Measurements from ENCODE around the gene TBCA.

TBCA gene

GRCh38 chr5:77775790-77776553 is at the start of gene TBCA:
Gene TBCA, minus strand, starts transcription at chr5:77776339. Its CDS starts 82 bp downstream, at chr5:77776257.
- DNase-seq (ENCODE audit: low spot score) = peak; percentile 90
- no peak for TF ChIP-seq CTCF (conservative IDR thresholded peaks at IDR 0.05; ENCODE audit: low read depth)
- peak within 1 kb of the TSS; percentile 87 for H3K27ac ChIP-seq
- ChIA-PET POLR2A (ENCODE audit: low non-redundant PET) (no interaction called here), CTCF (interaction anchor here (0.7 to 0.9 kb wide), 2 partner anchors 49 to 170 kb away, joined by 3 read pairs; no protein-coding TSS in a partner anchor)

GRCh38 chr5:77824981-77825380 is 48.8 kb upstream of the TBCA start:
- H3K27ac ChIP-seq = no peak overlapping the region
- no peak for DNase-seq (ENCODE audit: low spot score)
- no peak for TF ChIP-seq CTCF (conservative IDR thresholded peaks at IDR 0.05; ENCODE audit: low read depth)
- POLR2A ChIA-PET (ENCODE audit: low non-redundant PET) = no interaction called here
- CTCF ChIA-PET = interaction anchor here (0.6 kb wide), 1 partner anchor 49 kb away, joined by 3 read pairs; no protein-coding TSS in a partner anchor

GRCh38 chr5:77816686-77817085 is 40.5 kb upstream of the TBCA start:
- ChIA-PET POLR2A (ENCODE audit: low non-redundant PET) (interaction anchor here (0.6 kb wide), 1 partner anchor 111 kb away, joined by 3 read pairs; no protein-coding TSS in a partner anchor), CTCF (no interaction called here)
- peak; percentile 22 for DNase-seq (ENCODE audit: low spot score)
- H3K27ac ChIP-seq = no peak overlapping the region
- TF ChIP-seq CTCF (conservative IDR thresholded peaks at IDR 0.05; ENCODE audit: low read depth) = no peak

GRCh38 chr5:77812926-77813589 is 36.9 kb upstream of the TBCA start:
- TF ChIP-seq CTCF (conservative IDR thresholded peaks at IDR 0.05; ENCODE audit: low read depth) = no peak
- H3K27ac ChIP-seq = no peak overlapping the region
- DNase-seq (ENCODE audit: low spot score) = no peak
- POLR2A ChIA-PET (ENCODE audit: low non-redundant PET) = no interaction called here
- CTCF ChIA-PET = interaction anchor here (0.6 kb wide), 2 partner anchors 109 to 273 kb away, joined by 6 to 8 read pairs; no protein-coding TSS in a partner anchor

GRCh38 chr5:77806213-77806843 is 30.2 kb upstream of the TBCA start:
- POLR2A ChIA-PET (ENCODE audit: low non-redundant PET) = no interaction called here
- no peak for DNase-seq (ENCODE audit: low spot score)
- H3K27ac ChIP-seq = no peak overlapping the region
- CTCF ChIA-PET = interaction anchor here (0.6 to 0.7 kb wide), 3 partner anchors 22 to 1920 kb away, joined by 4 to 7 read pairs (median 5); no protein-coding TSS in a partner anchor
- TF ChIP-seq CTCF (conservative IDR thresholded peaks at IDR 0.05; ENCODE audit: low read depth) = no peak

GRCh38 chr5:77798456-77798855 is 22.3 kb upstream of the TBCA start:
- ChIA-PET POLR2A (ENCODE audit: low non-redundant PET) (no interaction called here), CTCF (interaction anchor here (0.9 to 1.1 kb wide), 2 partner anchors 11 to 50 kb away, joined by 3 read pairs; no protein-coding TSS in a partner anchor)
- no peak for TF ChIP-seq CTCF (conservative IDR thresholded peaks at IDR 0.05; ENCODE audit: low read depth)
- no peak for DNase-seq (ENCODE audit: low spot score)
- no peak overlapping the region for H3K27ac ChIP-seq

Measured in RWPE1 (cell line).